Activated B cell treated with CpG ODN at 0.5 μM for 24 hours (primary cell): ENCODE results near the gene EDA. TPM values are rescaled to one million over a fixed set of nuclear protein-coding genes. Genes with fewer than 3 reads are reported as not detected.

Experiments
- ATAC-seq: fragments of 200-7000 bp; cut with Tn5 transposase; one replicate; pipeline ENCODE4 v1.10.0; 2021; ENCODE audit warnings: low read depth, mild to moderate bottlenecking, moderate library complexity
- CTCF ChIA-PET: fragments of 350-600 bp; sonication (Branson Sonifier 250); formaldehyde crosslinking; loops from one replicate; lab custom pipeline; 2021; ENCODE audit warnings: antibody characterized with exemption; lab: Charles Lee
- POLR2A ChIA-PET: fragments of 350-600 bp; sonication (Branson Sonifier 250); formaldehyde crosslinking; loops from one replicate; lab custom pipeline; 2021; ENCODE audit warnings: antibody characterized with exemption; lab: Charles Lee
- DNase-seq: peaks from one replicate; pipeline ENCODE4 v3.0.0; 2022
- H3K27ac Mint-ChIP-seq: one replicate; pipeline ENCODE4 v1.8.0; 2020; ENCODE audit warnings: mixed read lengths
- H3K27me3 Mint-ChIP-seq: one replicate; pipeline ENCODE4 v1.8.0; 2021; ENCODE audit warnings: mixed read lengths
- H3K36me3 Mint-ChIP-seq: one replicate; pipeline ENCODE4 v1.8.0; 2021; ENCODE audit warnings: low read depth, mixed read lengths
- H3K4me1 Mint-ChIP-seq: one replicate; pipeline ENCODE4 v1.8.0; 2021; ENCODE audit warnings: mixed read lengths
- H3K4me3 Mint-ChIP-seq: one replicate; pipeline ENCODE4 v1.8.0; 2020; ENCODE audit warnings: mild to moderate bottlenecking, mixed read lengths
- H3K9me3 Mint-ChIP-seq: one replicate; pipeline ENCODE4 v1.8.0; 2020; ENCODE audit warnings: mixed read lengths
- intact Hi-C: fragments of 100-400 bp; cut with micrococcal nuclease; formaldehyde crosslinking; loops from one replicate; pipeline ENCODE4 v1.15.1; 2024
- total RNA-seq: library from RNA; stranded (reverse); gene quantifications from 2 replicates; pipeline ENCODE4 v1.2.3, GENCODE V29; 2022
- TF ChIP-seq, protein P1 (sequence below): fragments of 200-600 bp; IDR thresholded peaks from one replicate; pipeline ENCODE4 v1.8.0; 2022; ENCODE audit warnings: antibody characterized with exemption, mild to moderate bottlenecking

The EDA gene
- total RNA-seq, 1 donor from 2014 or later: not detected

DNA sequence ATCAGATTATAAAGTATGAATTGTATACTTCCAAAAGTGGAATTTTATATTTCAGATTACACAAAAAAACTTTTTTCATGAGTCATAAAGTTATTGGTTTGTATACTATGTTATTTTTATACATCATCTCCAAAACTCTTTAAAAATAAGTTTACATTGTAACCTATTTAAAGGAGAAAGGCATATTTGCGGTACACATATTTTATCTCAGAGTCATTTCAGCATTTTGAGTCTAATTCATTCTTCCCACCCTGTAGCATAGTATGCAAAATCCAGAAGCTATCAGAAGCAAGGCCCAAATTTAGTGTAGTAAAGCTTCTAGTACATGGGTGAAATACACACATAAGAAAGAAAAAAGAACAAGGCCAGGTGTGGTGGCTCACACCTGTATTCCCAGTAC, 353.5 kb downstream of the EDA start:
- Mint-ChIP-seq H3K9me3 (no peaks in the 10 kb centered on the region), H3K27ac (no peak overlapping the region), H3K27me3 (no peaks in the 10 kb centered on the region), H3K36me3 (no peaks in the 10 kb centered on the region), H3K4me3 (no peak overlapping the region), H3K4me1 (no peaks in the 10 kb centered on the region)
- intact Hi-C loops: no loop called here
- POLR2A ChIA-PET: no interaction called here
- CTCF ChIA-PET: no interaction called here
- TF ChIP-seq, protein P1, sequence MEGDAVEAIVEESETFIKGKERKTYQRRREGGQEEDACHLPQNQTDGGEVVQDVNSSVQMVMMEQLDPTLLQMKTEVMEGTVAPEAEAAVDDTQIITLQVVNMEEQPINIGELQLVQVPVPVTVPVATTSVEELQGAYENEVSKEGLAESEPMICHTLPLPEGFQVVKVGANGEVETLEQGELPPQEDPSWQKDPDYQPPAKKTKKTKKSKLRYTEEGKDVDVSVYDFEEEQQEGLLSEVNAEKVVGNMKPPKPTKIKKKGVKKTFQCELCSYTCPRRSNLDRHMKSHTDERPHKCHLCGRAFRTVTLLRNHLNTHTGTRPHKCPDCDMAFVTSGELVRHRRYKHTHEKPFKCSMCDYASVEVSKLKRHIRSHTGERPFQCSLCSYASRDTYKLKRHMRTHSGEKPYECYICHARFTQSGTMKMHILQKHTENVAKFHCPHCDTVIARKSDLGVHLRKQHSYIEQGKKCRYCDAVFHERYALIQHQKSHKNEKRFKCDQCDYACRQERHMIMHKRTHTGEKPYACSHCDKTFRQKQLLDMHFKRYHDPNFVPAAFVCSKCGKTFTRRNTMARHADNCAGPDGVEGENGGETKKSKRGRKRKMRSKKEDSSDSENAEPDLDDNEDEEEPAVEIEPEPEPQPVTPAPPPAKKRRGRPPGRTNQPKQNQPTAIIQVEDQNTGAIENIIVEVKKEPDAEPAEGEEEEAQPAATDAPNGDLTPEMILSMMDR: no peak
- DNase-seq (no peak), ATAC-seq (no peak)

DNA sequence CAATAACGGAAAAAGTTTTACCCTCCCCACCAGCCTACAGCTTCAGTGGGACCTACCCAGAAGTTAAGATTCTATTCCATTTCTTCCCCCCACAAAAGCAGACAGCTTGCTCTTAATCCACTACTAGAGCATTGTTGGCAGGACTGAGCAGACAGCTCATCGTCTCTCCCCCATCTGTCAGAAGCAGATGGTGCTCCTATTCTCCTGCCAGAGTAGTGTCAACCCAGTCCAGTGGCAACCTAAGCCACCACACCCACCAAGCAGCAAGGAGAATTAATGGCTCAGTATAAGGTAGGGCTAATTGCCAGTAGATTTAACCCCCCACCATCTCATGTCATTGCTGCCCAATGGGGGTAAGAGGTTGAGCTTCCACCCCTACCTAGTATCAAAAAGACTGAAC, 371.8 kb downstream of the EDA start:
- no peaks in the 10 kb centered on the region for H3K27me3 Mint-ChIP-seq
- DNase-seq (no peak), ATAC-seq (no peak)
- CTCF ChIA-PET: no interaction called here
- no peaks in the 10 kb centered on the region for H3K9me3 Mint-ChIP-seq
- POLR2A ChIA-PET: no interaction called here
- H3K36me3 Mint-ChIP-seq: no peaks in the 10 kb centered on the region
- H3K4me3 Mint-ChIP-seq: no peak overlapping the region
- intact Hi-C loops: no loop called here
- H3K27ac Mint-ChIP-seq: no peak overlapping the region
- H3K4me1 Mint-ChIP-seq: no peaks in the 10 kb centered on the region
- TF ChIP-seq, protein P1: no peak

DNA sequence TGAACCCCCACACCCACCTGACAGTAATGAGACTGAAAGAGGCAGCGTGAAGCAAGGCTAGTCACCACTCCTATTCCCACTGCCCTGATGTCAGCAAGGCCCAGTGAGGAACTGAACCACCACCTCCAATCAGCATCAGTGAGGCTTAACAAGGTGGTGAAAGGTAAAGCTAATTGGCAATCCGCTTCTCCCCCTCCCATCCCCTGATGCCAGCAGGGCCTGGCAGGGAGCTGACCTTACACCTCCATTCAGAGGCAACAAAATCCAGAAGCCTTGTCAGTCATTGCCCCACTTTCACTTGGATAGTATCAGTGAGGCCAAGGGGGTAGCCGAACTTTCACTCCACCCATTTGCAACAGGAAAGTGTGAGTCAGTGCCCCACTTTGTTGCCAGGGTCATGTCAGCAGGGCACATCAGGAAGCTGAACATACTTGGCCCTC, 373.1 kb downstream of the EDA start:
- Mint-ChIP-seq H3K4me1 (no peaks in the 10 kb centered on the region), H3K4me3 (no peak overlapping the region), H3K27me3 (no peaks in the 10 kb centered on the region), H3K36me3 (no peaks in the 10 kb centered on the region), H3K27ac (no peak overlapping the region), H3K9me3 (no peaks in the 10 kb centered on the region)
- ChIA-PET CTCF (no interaction called here), POLR2A (no interaction called here)
- DNase-seq: no peak
- no peak for ATAC-seq
- intact Hi-C loops: no loop called here
- TF ChIP-seq, protein P1: no peak

DNA sequence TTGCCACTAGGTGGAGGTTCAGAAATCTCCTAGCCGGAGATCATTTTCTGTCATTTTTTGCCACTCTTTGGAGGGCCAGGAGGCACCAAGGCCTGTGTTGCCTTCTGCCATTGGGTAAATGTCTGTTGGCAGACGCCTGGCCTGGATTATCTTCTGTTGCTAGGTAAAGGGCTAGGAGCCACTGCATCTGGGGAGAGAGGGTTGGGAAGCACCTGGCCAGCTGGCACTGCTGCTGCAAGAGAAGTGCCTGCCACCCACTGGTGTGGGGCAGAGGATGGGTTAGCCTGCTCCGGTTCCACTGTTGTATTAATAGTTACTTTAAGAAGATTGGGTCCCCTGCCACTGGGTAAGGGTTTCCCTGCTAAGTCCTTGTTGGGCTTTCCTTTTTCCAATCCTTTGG, 375.8 kb downstream of the EDA start:
- DNase-seq: no peak
- no peaks in the 10 kb centered on the region for H3K27me3 Mint-ChIP-seq
- H3K36me3 Mint-ChIP-seq: no peaks in the 10 kb centered on the region
- H3K4me1 Mint-ChIP-seq: no peaks in the 10 kb centered on the region
- TF ChIP-seq, protein P1: no peak
- ChIA-PET CTCF (no interaction called here), POLR2A (no interaction called here)
- ATAC-seq: no peak
- H3K4me3 Mint-ChIP-seq: no peak overlapping the region
- intact Hi-C loops: no loop called here
- H3K27ac Mint-ChIP-seq: no peak overlapping the region
- H3K9me3 Mint-ChIP-seq: no peaks in the 10 kb centered on the region

DNA sequence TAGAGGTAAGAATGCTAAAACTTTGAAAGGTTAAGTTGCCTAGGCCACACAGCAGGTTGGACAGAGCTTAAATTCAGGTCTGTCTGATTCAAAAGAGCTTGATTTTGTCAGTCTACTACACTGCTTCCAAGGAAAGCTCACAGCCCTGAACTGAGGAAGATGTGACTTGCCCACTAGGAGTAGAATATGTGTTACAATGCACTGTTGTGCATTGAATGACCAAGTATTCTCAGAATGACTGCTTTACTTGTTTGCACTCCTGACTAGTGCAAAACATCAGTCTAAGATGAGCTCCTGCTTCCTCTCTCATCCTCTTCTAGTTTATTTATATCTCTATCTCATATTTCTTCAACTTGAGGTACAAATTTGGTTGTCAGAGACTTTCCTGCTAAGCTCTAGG, 377.6 kb downstream of the EDA start:
- no peaks in the 10 kb centered on the region for H3K27me3 Mint-ChIP-seq
- H3K9me3 Mint-ChIP-seq: peaks cover 2% of the 10 kb centered on the region
- no peak overlapping the region for H3K27ac Mint-ChIP-seq
- ChIA-PET CTCF (no interaction called here), POLR2A (no interaction called here)
- H3K36me3 Mint-ChIP-seq: no peaks in the 10 kb centered on the region
- DNase-seq: no peak
- ATAC-seq: no peak
- TF ChIP-seq, protein P1: no peak
- intact Hi-C loops: no loop called here
- H3K4me1 Mint-ChIP-seq: no peaks in the 10 kb centered on the region
- H3K4me3 Mint-ChIP-seq: no peak overlapping the region
